HG02870 (cell line): ENCODE measurements around the gene LGR4.
"Not testable (repeated sequence)": the region's sequence is repeated elsewhere in the genome, so short reads cannot be mapped to it uniquely, and the experiment has no call there.

Experiments used
- ATAC-seq: cut with Tn5 transposase; IDR thresholded peaks from one replicate; pipeline ENCODE4 v1.9.1; 2021; ENCODE audit warnings: mild to moderate bottlenecking, moderate library complexity; ENCODE audit not compliant: unreplicated experiment

Gene LGR4

DNA sequence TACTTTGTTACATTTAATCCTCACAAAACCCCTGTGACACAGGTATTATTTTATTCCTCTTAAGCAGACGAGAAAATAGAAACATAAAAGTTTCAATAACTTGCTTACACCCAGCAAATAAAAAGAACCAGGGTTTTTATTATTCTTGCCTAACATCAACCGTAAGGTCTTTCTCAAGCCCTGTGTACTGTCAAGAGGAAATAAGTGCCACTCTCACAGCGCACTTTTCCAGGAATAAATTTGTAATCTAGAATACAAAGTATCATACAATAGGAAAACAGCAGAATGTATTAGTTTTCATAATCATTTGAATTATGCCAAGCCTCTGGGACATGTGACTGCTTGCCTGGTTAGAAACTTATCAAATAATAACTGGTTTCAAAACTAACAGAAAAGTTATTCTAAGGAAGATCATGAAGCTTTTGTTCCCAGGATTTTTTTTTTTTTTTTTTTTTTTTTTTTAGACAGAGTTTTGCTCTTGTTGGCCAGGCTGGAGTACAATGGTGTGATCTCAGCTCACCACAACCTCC is 117.0 kb downstream of the LGR4 start:
- no peak for ATAC-seq

DNA sequence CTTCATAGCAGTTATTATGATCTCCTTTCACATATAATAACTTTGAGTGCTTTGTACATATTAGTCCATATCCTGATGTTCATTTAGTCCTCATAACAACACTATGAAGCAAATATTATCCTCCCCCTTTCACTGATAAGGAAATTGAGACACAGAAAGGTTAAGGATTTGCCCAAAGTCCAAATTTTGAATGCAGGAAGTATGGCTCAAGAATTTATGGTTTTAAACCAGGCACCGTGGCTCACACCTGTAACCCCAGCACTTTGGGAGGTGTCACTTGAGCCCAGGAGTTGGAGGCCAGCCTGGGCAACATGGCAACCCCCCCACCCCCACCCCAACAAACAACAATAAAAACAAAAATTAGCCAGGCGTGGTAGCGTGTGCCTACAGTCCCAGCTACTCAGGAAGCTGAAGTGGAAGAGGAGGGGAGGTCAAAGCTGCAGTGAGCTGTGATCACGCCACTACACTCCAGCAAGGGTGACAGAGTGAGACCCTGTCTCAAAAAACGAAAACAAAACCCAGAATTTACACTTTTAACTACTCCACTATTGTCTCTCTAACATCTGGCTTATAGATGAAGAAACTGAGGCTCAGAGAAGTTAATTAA is 118.1 kb downstream of the LGR4 start:
- peak; percentile 17 for ATAC-seq

DNA sequence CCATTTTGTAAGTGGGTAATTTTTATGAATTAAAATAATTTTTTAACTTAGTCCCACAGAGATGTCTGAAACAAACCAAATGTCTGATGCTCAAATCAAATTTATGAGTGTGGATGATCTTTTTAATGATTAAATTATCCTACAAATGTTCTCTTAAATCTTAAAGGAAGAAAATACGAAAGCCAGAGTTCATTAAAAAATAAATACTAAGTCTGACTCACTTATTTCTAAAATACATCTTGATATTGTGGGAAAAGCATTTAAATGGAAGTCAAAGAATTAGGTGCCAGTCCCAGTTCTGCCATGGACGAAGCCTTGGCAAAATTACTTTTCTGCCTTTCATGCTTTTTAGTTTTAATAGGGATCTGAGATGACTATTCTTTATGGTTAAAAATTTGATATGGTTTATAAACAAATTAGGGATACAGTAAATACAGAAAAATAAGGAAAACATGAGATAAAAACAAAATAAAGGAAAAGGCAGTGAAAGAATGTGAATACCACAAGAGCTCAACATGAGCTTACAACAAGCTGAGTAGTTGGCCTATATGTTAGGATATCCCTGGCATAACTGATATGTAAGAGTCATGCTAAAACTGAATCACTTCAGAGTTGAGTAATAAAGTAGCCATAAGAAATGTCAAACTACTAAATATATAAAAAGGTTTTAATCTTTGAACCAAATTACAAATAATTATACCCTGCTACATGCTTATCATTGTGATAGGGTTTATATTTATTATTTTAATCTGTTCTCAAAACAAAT is 118.8 kb downstream of the LGR4 start:
- ATAC-seq, result peak; percentile 55

DNA sequence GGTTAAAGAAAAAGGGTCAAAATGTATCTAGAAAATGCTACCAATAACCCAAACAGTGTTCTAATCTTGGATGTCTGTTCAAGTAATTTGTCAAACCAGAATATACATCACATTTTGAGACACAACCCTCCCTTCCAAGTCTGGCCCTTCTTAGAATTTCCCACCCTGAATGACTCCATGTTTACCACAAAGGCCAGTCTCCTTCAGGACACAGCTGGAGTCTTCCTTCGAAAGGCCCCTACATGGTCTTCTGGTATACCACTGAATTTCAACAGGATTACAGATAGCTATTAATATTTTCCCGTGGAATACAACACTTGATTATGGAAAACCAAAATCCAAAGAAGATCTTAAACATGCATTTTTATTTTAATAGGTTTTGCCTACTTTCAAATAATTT is 119.8 kb downstream of the LGR4 start:
- no peak for ATAC-seq

DNA sequence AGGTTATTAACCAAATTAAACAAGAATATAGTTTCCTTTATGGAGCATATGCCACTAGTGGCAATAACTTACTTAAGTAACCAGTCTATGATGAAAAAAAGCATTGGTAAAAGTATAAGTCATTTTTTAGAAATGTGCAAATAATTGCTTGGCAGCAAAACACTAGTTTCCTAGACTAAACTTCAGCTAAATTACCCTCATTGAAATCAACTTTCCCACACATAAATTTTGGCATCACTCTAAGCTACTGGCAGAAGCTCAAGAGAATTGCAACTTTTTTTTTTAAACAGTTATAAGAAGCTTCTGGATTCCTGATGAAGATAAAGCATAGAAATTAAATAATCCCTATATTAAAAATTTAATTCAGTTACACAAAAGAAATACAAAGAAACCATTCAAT is 122.1 kb downstream of the LGR4 start:
- ATAC-seq, result no peak

DNA sequence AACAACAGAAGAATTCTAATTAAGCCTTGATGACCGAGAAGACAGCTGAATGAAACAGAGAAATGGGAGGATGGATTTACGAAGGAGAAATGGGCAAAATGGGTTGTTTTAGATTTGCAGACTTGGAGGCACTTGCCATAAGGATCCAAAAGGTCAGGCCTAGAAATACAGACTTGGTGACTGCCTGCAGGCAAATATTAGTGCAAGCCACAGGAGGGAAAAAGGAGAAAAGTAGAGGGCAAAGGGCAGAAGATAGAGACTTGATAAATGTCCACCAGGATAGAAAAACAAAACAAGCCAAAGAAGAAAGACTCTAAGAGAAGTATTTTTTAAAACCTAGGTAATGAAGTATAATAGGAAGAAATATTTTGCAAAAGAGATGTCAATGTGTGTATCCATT is 122.7 kb downstream of the LGR4 start:
- ATAC-seq, result no peak

DNA sequence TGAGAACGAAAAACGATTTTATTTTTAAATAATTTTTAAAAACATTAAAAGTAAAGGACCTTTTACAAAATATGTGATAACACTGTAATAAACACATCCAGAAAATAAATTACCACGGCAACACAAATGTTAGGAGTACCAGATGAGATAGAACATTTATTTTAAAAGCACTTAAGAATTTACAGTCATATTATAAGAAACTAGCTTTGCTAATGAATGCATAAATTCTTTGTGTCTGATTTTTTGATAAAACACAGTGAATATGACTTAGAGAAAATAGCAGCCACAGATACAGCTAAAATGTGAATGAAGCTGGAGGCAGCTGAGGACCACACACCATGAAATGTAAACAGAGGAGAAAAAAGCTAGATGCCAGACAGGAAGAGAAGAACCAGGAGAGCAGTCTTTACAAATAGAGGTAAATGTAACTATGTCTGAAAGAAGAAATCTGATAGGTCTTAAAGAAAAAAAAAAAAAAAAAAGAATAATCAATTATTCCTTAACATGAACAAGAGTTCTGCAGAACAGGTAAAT is 124.2 kb downstream of the LGR4 start:
- no peak for ATAC-seq

DNA sequence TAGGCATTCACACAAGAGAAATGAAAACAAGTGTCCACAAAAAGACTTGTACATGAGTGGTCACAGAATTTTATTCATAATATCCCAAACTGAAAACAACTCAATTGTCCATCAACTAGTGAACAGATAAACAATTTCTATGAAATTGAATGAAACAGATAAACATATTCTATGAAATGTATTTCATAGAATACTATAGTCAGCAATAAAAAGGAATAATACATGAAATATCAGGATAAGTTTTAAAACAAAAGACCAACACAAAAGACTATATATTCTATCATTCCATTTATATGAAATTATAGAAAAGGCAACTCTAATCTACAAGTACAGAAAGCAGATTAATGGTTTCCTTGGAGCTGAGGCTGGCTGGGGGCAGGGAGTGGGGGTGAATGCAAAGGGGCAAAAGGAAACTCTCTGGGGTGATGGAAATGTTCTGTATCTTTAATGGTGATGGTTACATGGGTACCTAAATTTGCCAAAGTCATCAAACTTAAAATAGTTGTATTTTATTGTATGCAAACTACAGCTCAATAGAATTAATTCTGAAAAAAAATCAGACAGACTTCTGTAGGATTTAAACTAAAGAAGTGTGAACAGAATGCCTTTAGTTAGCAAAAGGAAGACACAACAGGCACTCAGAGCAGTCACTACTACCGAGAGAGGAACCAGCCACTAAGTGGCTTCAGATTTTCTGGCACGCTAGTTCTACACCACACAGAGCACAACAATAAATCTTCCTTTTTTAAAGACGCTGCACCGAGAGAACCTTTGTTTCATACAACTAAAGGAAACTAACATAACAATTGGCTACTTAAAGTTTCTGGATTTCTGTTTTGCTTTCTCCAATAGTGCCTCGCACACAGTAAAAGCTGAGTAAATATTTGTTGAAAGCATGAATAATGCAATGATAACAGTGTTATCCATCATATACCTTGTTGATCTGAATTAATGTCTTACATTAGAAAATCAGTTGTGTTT is 124.9 kb downstream of the LGR4 start:
- ATAC-seq, result no peak

DNA sequence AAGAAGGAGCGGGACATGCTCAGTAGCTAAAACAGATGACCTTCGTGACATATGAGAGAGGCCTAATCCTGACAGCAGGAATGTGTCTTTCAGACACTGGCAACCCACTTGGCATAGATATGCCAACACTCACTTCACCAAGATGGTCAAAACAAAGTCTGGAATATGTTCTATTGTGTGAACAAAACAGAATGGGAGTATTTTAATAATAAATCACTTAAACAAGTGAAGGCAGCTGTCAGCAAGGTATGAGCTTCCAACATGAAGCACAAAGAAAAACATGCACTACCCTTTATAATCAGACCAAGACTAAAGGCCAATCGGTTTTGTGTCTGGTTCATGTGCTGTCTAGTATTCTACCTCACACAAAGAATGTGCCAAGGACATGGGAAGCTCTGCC is 132.6 kb downstream of the LGR4 start:
- ATAC-seq, result no peak

DNA sequence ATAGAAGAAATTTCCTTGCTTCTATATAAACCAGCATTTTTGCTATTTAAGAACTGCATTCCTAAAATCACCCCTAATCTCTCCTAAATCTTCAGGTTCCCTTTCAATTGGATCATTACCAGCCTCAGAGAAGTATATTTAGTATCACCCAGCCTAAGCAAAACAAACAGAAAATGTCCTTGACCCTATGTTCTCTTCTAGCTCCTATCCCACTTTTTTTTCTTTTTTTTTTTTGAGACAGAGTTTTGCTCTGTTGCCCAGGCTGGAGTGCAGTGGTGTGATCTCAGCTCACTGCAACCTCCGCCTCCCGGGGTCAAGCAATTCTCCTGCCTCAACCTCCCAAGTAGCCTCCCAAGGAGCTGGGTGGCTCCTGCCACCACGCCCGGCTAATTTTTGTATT is 137.8 kb downstream of the LGR4 start:
- not testable (repeated sequence) for ATAC-seq

DNA sequence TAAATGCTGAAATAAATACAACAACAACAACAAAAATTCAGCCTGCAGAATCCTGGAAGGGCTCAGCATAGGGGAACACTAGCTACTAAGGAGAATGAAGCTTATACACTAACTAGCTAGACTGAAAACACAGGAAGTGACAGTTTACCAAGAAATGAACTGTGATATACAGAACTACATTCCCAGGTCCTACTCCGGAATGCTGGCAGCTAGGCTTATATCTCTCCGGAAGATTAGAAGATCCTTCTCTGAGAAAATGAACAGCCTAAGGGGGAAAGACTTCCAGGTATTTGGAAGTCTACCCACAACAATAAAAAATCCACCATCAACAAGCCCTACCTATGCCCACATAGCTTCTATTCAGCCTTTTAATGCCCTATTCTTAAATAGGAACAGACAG is 140.6 kb downstream of the LGR4 start:
- ATAC-seq, result no peak

DNA sequence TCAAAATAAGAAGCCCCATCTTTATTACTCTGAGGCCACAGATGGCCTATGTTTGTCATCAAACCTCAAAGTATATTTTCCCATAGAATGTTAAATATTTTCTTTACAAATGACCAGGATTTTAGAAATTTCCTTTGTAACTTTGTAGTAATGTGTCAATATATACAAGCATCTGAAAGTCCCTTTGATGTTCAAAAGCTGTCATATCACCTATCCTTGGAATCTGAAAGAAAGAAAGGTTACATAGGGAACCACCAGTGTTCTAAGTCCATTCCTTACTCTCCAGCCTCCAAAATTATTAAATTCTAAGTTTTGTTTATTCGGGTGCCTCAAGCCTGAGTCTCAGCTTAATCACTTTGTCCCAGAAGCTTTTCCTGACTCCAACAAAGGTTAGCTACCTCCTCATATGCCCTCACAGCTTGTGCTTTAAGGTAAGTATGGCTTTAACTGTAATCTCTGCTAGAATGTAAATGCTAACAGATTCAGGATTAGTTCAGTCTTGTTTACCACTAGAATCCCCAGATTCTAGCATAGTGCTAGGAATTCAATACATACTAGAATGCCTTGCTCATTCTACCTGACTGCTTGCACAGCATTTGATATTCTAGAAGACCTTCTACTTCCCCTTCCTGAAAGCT is 141.8 kb downstream of the LGR4 start:
- ATAC-seq, result no peak

DNA sequence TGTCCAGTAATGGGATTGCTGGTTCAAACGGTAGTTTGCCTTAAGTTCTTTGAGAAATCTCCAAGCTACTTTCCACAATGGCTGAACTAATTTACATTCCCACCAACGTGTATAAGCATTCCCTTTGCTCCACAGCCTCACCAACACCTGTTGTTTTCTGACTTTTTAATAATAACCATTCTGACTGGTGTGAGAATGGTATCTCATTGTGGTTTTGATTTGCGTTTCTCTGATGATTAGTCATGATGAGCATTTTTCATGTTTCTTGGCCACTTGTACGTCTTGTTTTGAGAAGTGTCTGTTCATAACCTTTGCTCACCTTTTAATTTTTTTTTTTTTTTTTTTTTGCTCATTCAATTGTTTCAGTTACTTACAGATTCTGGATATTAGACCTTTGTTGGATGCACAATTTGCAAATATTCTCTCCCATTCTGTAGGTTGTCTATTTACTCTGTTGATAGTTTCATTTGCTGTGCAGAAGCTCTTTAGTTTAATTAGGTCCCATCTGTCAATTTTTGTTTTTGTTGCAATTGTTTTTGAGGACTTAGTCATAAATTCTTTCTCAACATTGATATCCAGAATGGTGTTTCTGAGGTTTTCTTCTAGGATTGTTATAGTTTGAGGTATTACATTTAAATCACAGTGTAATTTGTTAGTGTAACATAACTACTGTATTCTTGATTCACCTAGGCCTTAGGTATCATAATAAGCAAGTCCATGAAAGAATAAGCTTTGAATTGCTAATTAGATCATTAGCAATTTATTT is 142.5 kb downstream of the LGR4 start:
- ATAC-seq, result no peak

DNA sequence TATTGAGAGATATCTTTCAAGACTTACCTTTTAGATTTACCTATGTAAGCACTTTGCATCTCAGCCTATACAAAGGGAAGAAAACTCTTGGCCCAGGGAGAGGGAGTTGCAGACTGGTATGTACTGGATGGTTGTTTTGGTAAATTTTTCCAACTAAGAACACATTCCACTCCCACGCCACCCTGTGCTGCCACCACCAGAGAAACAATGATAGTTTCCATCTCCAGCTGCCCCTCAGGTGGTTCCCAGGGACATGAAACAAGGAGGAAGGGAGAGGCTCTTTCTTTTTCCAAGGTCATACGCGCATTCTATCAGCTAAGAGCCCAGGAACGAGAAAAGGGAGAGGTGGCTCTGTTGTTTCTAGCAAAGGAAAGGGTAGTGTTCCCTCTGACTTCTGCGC is 144.0 kb downstream of the LGR4 start:
- ATAC-seq, result no peak

DNA sequence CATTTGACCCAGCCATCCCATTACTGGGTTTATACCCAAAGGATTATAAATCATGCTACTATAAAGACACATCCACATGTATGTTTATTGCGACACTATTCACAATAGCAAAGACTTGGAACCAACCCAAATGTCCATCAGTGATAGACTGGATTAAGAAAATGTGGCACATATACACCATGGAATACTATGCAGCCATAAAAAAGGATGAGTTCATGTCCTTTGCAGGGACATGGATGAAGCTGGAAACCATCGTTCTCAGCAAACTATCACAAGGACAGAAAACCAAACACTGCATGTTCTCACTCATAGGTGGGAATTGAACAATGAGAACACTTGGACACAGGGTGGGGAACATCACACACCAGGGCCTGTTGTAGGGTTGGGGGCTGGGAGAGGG is 145.5 kb downstream of the LGR4 start:
- ATAC-seq, result not testable (repeated sequence)

DNA sequence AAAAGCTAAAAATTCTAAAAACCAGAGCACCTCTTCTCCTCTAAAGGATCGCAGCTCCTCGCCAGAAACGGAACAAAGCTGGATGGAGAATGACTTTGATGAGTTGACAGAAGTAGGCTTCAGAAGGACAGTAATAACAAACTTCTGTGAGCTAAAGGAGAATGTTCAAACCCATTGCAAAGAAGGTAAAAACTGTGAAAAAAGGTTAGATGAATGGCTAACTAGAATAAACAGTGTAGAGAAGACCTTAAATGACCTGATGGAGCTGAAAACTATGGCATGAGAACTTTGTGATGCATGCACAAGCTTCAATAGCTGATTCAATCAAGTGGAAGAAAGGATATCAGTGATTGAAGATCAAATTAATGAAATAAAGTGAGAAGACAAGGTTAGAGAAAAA is 150.4 kb downstream of the LGR4 start:
- ATAC-seq, result not testable (repeated sequence)

DNA sequence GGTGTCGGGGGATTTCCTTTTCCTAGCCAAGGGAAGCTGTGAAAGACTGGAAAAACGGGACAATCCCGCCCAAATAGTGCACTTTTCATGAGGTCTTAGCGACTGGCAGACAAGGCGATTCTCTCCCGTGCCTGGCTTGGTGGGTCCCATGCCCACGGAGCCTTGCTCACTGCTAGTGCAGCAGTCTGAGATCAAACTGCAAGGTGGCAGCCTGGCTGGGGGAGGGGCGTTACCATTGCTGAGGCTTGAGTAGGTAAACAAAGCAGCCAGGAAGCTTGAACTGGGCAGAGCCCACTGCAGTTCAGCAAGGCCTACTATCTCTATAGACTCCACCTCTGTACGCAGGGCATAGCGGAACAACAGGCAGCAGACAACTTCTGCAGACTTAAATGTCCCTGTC is 151.2 kb downstream of the LGR4 start:
- not testable (repeated sequence) for ATAC-seq

DNA sequence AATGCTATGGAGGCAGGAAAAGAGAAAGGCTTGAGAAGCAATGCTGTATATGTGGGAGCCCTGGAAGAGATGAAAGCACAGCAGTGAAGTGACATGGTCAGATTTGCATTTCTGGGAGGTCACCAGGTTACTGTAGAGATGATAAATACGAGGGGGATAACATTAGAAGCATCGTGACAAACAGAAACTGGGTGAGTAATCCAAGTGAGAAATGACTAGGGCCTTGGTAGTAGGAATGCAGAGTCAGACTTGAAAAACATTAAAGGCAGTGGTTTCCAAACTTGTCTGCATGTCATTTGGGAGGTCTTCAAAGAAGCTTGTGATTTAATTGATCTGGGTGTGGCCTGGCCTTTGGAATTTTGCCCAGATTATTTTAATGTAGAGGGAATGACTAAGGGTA is 153.5 kb downstream of the LGR4 start:
- ATAC-seq, result peak; percentile 99

DNA sequence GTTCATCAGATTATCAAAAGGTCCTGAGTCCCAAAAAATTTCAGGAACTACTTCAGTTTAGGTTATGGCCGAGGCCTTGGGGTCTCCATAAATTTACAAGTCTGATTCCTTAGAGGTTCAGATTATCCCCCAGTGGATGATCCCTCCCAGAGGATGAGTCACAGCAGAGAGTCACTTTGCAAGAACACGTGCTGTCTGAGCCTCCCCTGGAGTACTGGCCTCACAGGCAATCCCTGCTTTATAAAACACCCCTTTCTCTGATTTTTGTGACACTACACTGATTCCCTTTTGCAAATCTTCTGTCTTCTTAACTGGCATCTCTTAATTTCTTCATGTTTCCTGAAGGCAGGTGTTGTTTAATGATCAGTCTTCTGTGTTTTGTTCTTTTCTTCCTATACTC is 154.8 kb downstream of the LGR4 start:
- ATAC-seq, result no peak
